NB4 (cell line): Measurements from ENCODE around the gene PIGR.

Experiments
- DNase-seq: peaks from one replicate; pipeline ENCODE4 v3.0.0; 2010; ENCODE audit warnings: low read depth
- H3K4me3 ChIP-seq: one replicate; pipeline ENCODE4 v1.5.1; 2011; ENCODE audit warnings: mild to moderate bottlenecking, low read depth, low read length, moderate library complexity
- CTCF ChIP-seq: IDR thresholded peaks from one replicate; pipeline ENCODE4 v1.5.1; 2012; ENCODE audit warnings: low read depth, low read length
- MAX ChIP-seq: IDR thresholded peaks from 2 replicates; pipeline ENCODE4 v1.6.1; 2011; ENCODE audit warnings: low read depth, low read length
- MYC ChIP-seq: IDR thresholded peaks from 2 replicates; pipeline ENCODE4 v1.6.1; 2011; ENCODE audit warnings: low read depth, low read length
- POLR2A ChIP-seq: IDR thresholded peaks from 2 replicates; pipeline ENCODE4 v1.6.1; 2011; ENCODE audit warnings: mild to moderate bottlenecking; ENCODE audit not compliant: insufficient read length; ENCODE audit errors: extremely low read depth

PIGR gene

GRCh38 chr1:206947255-206947654, 989 bp upstream of the PIGR start:
- H3K4me3 ChIP-seq, result no peak overlapping the region
- TF ChIP-seq POLR2A, result no peak
- TF ChIP-seq MYC, result no peak
- no peak for TF ChIP-seq MAX
- no peak for TF ChIP-seq CTCF
- no peak for DNase-seq

GRCh38 chr1:206945779-206946178, 487 bp downstream of the PIGR start:
- no peak for DNase-seq
- no peak for TF ChIP-seq CTCF
- no peak for TF ChIP-seq MAX
- no peak for TF ChIP-seq MYC
- TF ChIP-seq POLR2A, result no peak
- H3K4me3 ChIP-seq, result no peak overlapping the region

- DNase-seq, result no peak
- H3K4me3 ChIP-seq, result no peak overlapping the region
- TF ChIP-seq CTCF (no peak), MYC (no peak), MAX (no peak), POLR2A (no peak)
Measured at GRCh38 chr1:206944703-206945102, 1.6 kb downstream of the PIGR start.

- TF ChIP-seq POLR2A (no peak), MAX (no peak), CTCF (no peak), MYC (no peak)
- no peak for DNase-seq
Measured at GRCh38 chr1:206941766-206942418, 4.4 kb downstream of the PIGR start.

GRCh38 chr1:206940588-206940936, 5.7 kb downstream of the PIGR start:
- no peak for DNase-seq
- H3K4me3 ChIP-seq, result no peak overlapping the region
- TF ChIP-seq POLR2A (no peak), MYC (no peak), CTCF (no peak), MAX (no peak)

More at GRCh38 chr1:206941766-206942418, 4.4 kb downstream of the PIGR start:
- no peak overlapping the region for H3K4me3 ChIP-seq

GRCh38 chr1:206939841-206940587, 6.3 kb downstream of the PIGR start:
- H3K4me3 ChIP-seq, result no peak overlapping the region
- DNase-seq, result no peak
- no peak for TF ChIP-seq CTCF
- no peak for TF ChIP-seq POLR2A
- TF ChIP-seq MAX, result no peak
- no peak for TF ChIP-seq MYC
